BLaER1 treated with 17β-estradiol and CSF1 and Interleukin-3, amounts not matched to agents 10 nM and 100 nM (cell line): ENCODE measurements around the gene PHF19.

Source experiments
- H3K27ac ChIP-seq, 11 experiments: shearing (Covaris generic); formaldehyde crosslinking; 2 replicates each; pipeline ENCODE4 v1.8.1; 2022
- H3K27me3 ChIP-seq, 11 experiments: shearing (Covaris generic); formaldehyde crosslinking; 2 replicates each; pipeline ENCODE4 v1.8.1; 2022
- H3K36me3 ChIP-seq, 11 experiments: shearing (Covaris generic); formaldehyde crosslinking; 2 replicates each; pipeline ENCODE4 v1.8.1; 2022
- H3K4me1 ChIP-seq, 10 experiments: shearing (Covaris generic); formaldehyde crosslinking; 2 replicates each; pipeline ENCODE4 v1.8.1; 2022
- H3K4me2 ChIP-seq, 11 experiments: shearing (Covaris generic); formaldehyde crosslinking; 2 replicates each; pipeline ENCODE4 v1.8.1; 2022
- H3K4me3 ChIP-seq, 10 experiments: shearing (Covaris generic); formaldehyde crosslinking; 2 replicates each; pipeline ENCODE4 v1.8.1; 2022
- H3K9ac ChIP-seq, 11 experiments: shearing (Covaris generic); formaldehyde crosslinking; 2 replicates each; pipeline ENCODE4 v1.8.1; 2022
- H3K9me3 ChIP-seq, 11 experiments: shearing (Covaris generic); formaldehyde crosslinking; replicated peaks in 1 of 11; 2 replicates each; pipeline ENCODE4 v1.8.1; 2022
- H4K20me1 ChIP-seq, 11 experiments: shearing (Covaris generic); formaldehyde crosslinking; 2 replicates each; pipeline ENCODE4 v1.8.1; 2022
- Cebpa-rat ChIP-seq, 11 experiments: shearing (Covaris generic); IDR thresholded peaks; 2 replicates each; pipeline ENCODE4 v1.8.1; 2022

The PHF19 gene

DNA sequence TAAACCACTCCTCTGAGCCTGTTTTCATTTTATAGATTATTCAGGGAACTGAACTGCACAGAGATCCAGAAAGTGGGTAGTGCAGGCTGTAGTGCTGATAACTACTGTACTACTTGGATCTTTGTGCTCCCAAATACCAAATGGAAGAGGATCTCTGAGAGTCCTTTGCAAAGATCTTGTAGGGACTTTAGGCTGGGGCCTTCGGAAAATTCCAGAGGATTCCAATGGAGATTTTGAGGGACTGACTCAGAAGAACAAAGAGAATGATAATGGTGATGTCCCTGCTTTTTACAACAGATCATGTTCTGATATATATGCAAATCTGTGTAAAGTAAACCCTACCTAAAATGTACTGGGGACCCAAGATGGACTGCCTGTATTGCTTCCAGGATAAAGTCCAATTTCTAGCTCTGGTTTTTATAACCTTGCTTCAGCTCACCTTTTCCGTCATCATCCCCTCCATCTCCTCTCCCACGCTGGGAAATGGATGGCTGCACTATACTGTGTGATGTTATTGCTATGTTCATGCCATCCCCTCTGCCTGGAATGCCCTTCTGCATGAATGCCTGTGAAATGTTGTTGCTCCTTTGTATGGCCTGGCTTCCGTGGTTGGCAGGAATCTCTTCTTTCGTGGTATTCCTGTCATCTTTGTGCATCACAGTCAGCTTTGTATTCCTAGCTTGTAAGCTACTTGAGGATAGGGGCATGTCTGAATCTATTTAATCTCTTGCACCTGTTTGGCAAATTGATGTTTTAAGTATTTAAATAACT lies 24.6 kb downstream of the PHF19 start:
- Histone ChIP-seq H3K36me3 (peaks cover 17 to 50% (median 31%) of the 10 kb centered on the region in 11 experiments), H3K27ac (no peak overlapping the region), H3K4me1 (no peaks in the 10 kb centered on the region), H3K27me3 (no peaks in the 10 kb centered on the region), H4K20me1 (no peaks in the 10 kb centered on the region; a peak in 2 of 22 replicates), H3K9me3 (no peaks in the 10 kb centered on the region), H3K9ac (no peak overlapping the region), H3K4me3 (no peak overlapping the region), H3K4me2 (no peak overlapping the region)
- TF ChIP-seq Cebpa-rat (IDR thresholded peaks at IDR 0.05): no peak

DNA sequence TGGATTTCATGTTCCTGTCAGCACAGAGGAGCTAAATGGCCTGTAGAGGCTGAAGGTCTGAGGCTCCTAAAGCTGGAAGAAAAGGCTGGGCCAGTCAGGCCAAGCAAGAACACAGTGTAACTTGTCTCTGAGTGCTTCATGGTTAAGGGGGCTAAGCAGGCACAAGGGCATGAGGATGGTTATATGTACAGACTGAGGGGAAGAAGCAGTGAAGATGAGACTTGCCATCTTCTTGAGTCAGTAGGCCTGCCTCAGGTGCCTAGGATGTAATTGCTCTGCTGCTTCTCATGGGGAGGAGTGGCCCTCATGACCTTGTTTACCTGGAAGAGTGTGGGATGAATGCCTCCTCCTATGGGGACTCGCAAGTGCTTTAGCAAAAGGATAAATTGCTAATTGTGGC lies 25.5 kb downstream of the PHF19 start:
- Histone ChIP-seq H3K36me3 (peaks cover 9 to 40% (median 21%) of the 10 kb centered on the region in 11 experiments; a peak in 20 of 22 replicates), H3K27me3 (no peaks in the 10 kb centered on the region), H3K4me3 (no peak overlapping the region), H3K27ac (no peak overlapping the region), H3K4me1 (no peaks in the 10 kb centered on the region), H3K9ac (no peak overlapping the region), H3K4me2 (no peak overlapping the region), H4K20me1 (no peaks in the 10 kb centered on the region; a peak in 1 of 22 replicates), H3K9me3 (no peaks in the 10 kb centered on the region)
- no peak for TF ChIP-seq Cebpa-rat (IDR thresholded peaks at IDR 0.05)

DNA sequence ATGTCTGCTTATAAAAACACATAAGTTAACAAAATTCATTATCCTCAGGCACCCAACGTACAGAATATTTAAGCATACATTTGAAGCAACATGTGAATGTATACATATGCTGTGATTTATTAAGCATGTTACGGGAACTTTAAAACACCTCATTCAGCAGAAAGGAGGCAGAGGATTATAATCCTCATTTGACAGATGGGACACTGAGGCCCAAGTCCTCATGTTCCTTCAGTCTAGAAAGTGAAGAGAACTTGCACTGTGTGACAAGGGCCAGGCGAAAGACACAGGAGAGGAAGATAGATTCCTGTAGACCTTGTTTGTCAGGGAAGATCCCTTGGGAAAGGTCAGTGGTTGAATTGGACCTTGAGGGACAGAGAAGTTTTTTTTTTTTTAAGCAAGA lies 26.7 kb downstream of the PHF19 start:
- H3K4me3 ChIP-seq: no peak overlapping the region
- no peak overlapping the region for H3K4me2 ChIP-seq
- H3K9ac ChIP-seq: no peak overlapping the region
- TF ChIP-seq Cebpa-rat (IDR thresholded peaks at IDR 0.05): no peak
- no peaks in the 10 kb centered on the region for H3K4me1 ChIP-seq
- peaks cover 3 to 28% (median 10%) of the 10 kb centered on the region in 11 experiments; a peak in 14 of 22 replicates for H3K36me3 ChIP-seq
- no peaks in the 10 kb centered on the region for H4K20me1 ChIP-seq
- no peaks in the 10 kb centered on the region for H3K27me3 ChIP-seq
- no peaks in the 10 kb centered on the region for H3K9me3 ChIP-seq
- no peak overlapping the region for H3K27ac ChIP-seq

DNA sequence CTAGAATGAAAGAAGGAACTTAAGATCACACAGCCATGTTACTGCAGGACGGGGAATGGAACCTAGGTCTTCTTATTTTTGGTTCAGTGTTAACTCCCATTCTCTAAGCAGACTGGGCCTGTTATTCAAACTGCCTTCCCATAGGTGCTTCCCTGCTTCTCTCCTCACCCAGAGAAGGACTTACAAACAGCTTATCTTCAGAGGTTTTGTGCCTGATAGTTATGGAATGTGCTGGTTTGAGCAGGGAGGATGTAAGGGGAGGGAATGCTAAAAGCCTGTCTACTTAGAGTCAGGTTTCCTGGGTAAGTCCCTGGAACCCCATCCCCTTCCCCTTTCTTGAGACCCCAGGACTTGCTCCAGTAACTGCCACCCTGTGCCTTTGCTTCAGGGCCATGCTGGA lies 30.1 kb downstream of the PHF19 start:
- Histone ChIP-seq H3K9ac (no peak overlapping the region), H3K27me3 (peaks cover 22 to 31% (median 26%) of the 10 kb centered on the region in 11 experiments), H4K20me1 (no peaks in the 10 kb centered on the region), H3K27ac (no peak overlapping the region), H3K9me3 (peaks cover 18 to 25% (median 23%) of the 10 kb centered on the region in 11 experiments), H3K4me2 (no peak overlapping the region), H3K4me3 (no peak overlapping the region), H3K36me3 (no peaks in the 10 kb centered on the region; a peak in 1 of 22 replicates), H3K4me1 (peaks cover 0 to 10% (median 3%) of the 10 kb centered on the region in 10 experiments; a peak in 3 of 20 replicates)
- no peak for TF ChIP-seq Cebpa-rat (IDR thresholded peaks at IDR 0.05)

DNA sequence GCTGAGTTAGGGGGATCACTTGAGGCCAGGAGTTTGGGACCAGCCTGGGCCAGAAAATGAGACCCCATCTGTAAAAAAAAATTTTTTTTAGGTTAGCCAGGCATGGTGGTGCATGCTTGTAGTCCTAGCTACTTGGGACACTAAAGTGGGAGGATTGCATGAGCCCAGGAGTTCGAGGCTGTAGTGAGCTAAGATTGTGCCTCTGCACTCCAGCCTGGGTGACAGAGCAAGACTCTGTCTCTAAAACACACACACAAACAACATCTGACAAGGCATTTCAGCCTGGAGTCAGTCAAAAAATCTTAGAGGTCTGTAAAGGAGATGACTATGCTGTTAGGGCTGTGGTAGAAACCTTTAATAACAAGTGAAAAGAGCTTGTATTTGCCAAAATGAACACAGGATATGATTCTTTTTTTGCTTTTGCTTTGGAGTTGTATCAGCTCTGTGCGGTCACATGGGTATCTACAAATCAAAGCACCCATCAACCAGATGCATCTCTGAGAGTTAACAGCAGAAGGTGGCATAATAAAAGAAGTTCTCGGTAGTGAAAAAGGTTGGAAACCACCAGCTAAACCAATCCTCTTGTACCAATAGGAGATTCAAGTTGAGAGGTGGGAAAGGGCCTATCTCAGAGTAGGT lies 30.6 kb downstream of the PHF19 start:
- Histone ChIP-seq H3K4me2 (no peak overlapping the region), H3K9ac (no peak overlapping the region), H3K4me3 (no peak overlapping the region), H3K27ac (no peak overlapping the region), H3K36me3 (no peaks in the 10 kb centered on the region; a peak in 1 of 22 replicates), H3K4me1 (peaks cover 0 to 10% (median 3%) of the 10 kb centered on the region in 10 experiments; a peak in 3 of 20 replicates), H3K27me3 (peaks cover 25 to 37% (median 30%) of the 10 kb centered on the region in 11 experiments), H3K9me3 (peaks cover 18 to 30% (median 28%) of the 10 kb centered on the region in 11 experiments), H4K20me1 (no peaks in the 10 kb centered on the region)
- TF ChIP-seq Cebpa-rat (IDR thresholded peaks at IDR 0.05): no peak

DNA sequence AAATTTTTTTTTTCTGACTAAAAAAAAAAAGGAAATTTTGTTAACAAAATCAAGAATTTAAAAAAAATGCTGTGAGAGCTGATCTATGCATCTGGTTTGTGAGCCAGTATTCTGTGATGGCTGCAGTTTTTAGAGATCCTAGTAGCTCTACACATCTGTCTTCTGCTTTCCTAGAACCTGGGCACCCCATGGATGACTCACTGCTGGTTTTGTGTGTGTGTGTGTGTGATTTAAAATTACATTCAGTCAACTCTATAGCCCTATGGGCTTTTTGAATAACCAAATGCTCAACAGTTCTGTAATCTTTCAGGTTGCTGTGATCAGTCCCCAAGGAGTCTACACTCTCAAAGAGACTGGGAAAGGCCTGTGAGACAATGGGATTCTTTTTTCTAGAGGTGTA lies 31.7 kb downstream of the PHF19 start:
- H4K20me1 ChIP-seq: no peaks in the 10 kb centered on the region
- no peak overlapping the region for H3K4me3 ChIP-seq
- H3K9ac ChIP-seq: no peak overlapping the region
- no peak overlapping the region for H3K4me2 ChIP-seq
- H3K36me3 ChIP-seq: no peaks in the 10 kb centered on the region; a peak in 1 of 22 replicates
- H3K27ac ChIP-seq: no peak overlapping the region
- peaks cover 25 to 39% (median 31%) of the 10 kb centered on the region in 11 experiments for H3K27me3 ChIP-seq
- no peak for TF ChIP-seq Cebpa-rat (IDR thresholded peaks at IDR 0.05)
- H3K9me3 ChIP-seq: peaks cover 18 to 36% (median 32%) of the 10 kb centered on the region in 11 experiments
- H3K4me1 ChIP-seq: peaks cover 0 to 10% (median 3%) of the 10 kb centered on the region in 10 experiments; a peak in 3 of 20 replicates

DNA sequence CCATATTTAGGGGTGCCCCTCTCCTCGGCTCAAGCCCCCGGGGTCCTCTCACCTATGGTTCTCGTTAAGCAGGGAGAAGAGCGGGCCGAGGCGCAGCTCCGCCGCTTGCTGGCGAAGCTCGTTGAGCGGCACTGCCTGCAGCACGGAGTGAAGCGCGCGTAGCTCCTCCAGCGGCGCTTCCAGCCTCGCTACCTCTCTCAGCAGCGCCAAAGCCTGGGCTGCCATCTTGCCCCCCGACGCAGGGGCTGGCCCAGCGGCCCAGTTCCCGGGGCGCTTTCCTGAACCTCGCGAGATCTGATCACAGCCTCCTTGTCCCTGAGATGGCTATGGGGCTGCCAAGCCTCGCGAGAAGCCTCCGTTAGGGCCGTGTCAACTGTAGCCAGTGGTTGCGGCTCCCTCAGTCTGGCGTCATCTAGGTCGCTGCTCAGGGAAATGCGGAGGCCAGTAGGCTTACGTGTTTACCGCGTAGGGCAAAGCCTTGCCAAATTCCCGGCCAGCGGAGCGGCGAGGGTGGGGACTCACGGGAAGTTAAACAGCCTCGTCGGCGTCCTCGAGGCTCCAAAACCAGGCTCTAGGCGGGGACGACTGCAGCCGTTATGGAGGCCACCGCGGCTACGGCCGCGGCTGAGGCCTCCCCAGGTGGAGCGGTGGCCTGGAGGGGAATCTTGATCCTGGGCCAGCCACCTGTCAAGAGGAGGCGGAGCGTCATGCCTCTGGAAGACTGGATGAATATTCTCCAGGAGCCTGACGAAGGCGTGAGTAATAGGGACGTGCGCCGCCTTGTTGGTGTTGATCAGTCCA lies 34.1 kb downstream of the PHF19 start, which contains the start of gene PSMD5:
PSMD5 (minus strand) TSS at position 238 of the 801 bp plus-strand sequence; CDS start at position 225, 13 bp downstream.
- TF ChIP-seq Cebpa-rat (IDR thresholded peaks at IDR 0.05): no peak
- peak within 1 kb of the TSS in 8 of 11 experiments; percentile 24 to 58 (median 50); a peak in 13 of 22 replicates for H3K27ac ChIP-seq

DNA sequence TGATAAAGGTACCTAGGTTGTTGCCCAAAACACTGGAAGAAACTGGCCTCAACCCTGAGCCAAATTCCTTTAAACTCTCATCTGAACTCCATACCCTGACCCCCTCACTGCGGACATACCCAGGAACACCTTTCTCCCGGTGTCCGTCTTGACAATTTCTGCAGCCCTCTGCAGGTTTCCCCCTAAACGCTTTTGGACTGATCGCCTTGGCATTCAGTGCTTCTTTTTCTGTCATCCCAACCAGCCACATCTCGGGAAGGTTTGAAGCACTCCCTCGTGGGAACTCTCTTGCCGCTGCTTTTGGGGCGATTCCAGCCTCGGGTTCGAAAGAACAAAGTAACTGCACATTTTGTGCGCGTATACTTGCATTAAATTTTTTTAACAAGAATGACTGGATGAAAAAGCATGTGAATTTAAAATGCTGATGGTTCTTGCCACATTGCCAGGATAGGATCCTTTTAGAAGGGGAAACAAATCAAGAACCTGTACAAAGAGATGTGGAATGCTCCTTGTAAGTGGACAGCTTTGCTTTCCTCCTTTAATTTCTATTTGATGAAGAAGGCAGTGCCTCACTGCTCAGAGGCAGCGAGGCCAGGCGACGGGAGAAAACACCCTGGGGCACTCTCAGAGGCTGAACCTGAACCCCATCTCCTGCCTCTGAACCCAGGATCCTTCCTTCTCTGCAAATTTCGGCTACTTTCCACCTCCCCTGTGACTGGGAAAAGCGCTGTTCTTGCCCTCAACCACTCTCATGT lies 34.9 kb downstream of the PHF19 start:
- Histone ChIP-seq H3K9ac (peak overlapping the region; percentile 17 to 74 (median 63); a peak in 21 of 22 replicates), H3K9me3 (peaks cover 18 to 36% (median 32%) of the 10 kb centered on the region in 11 experiments), H3K36me3 (no peaks in the 10 kb centered on the region; a peak in 1 of 22 replicates), H4K20me1 (no peaks in the 10 kb centered on the region), H3K4me3 (peak overlapping the region; percentile 32 to 68 (median 53)), H3K4me1 (peaks cover 0 to 10% (median 3%) of the 10 kb centered on the region in 10 experiments; a peak in 3 of 20 replicates), H3K27ac (peak overlapping the region in 7 of 11 experiments; percentile 26 to 58 (median 51); a peak in 9 of 22 replicates), H3K4me2 (peak overlapping the region; percentile 44 to 74 (median 63)), H3K27me3 (peaks cover 25 to 39% (median 31%) of the 10 kb centered on the region in 11 experiments)
- no peak for TF ChIP-seq Cebpa-rat (IDR thresholded peaks at IDR 0.05)

More for the DNA sequence above, 34.1 kb downstream of the PHF19 start, which contains the start of gene PSMD5:
- H3K4me3 ChIP-seq: peak within 1 kb of the TSS; percentile 32 to 68 (median 53)
- H3K36me3 ChIP-seq: no peaks in the 10 kb centered on the region; a peak in 1 of 22 replicates
- H3K9me3 ChIP-seq: peaks cover 18 to 36% (median 32%) of the 10 kb centered on the region in 11 experiments
- peak within 1 kb of the TSS; percentile 44 to 74 (median 63) for H3K4me2 ChIP-seq
- H4K20me1 ChIP-seq: no peaks in the 10 kb centered on the region
- H3K27me3 ChIP-seq: peaks cover 25 to 39% (median 31%) of the 10 kb centered on the region in 11 experiments
- H3K9ac ChIP-seq: peak within 1 kb of the TSS; percentile 17 to 74 (median 63); a peak in 21 of 22 replicates
- H3K4me1 ChIP-seq: peaks cover 0 to 10% (median 3%) of the 10 kb centered on the region in 10 experiments; a peak in 3 of 20 replicates
